Neuronal stem cell (in vitro differentiated cells): ENCODE results near the gene CD244.

ENCODE experiments used
- DNase-seq: peaks from one replicate; pipeline ENCODE4 v3.0.0-alpha.2; 2013; ENCODE audit warnings: low spot score
- H2AFZ ChIP-seq: one replicate; pipeline ENCODE4 v1.6.1; 2013; ENCODE audit warnings: mild to moderate bottlenecking, low read length, inconsistent platforms
- H2AK5ac ChIP-seq: 2 replicates; pipeline ENCODE4 v1.6.1; 2013; ENCODE audit warnings: low read depth, mild to moderate bottlenecking, inconsistent platforms, low read length, moderate library complexity, mixed read lengths
- H2BK120ac ChIP-seq: 2 replicates; pipeline ENCODE4 v1.6.1; 2013; ENCODE audit warnings: low read depth, mild to moderate bottlenecking, inconsistent platforms, low read length, moderate library complexity, mixed read lengths
- H2BK12ac ChIP-seq: one replicate; pipeline ENCODE4 v1.6.1; 2013; ENCODE audit warnings: low read length, inconsistent platforms
- H2BK15ac ChIP-seq: 2 replicates; pipeline ENCODE4 v1.6.1; 2013; ENCODE audit warnings: mild to moderate bottlenecking, low read length, inconsistent platforms, mixed read lengths
- H2BK5ac ChIP-seq: one replicate; pipeline ENCODE4 v1.6.1; 2013; ENCODE audit warnings: inconsistent platforms, mild to moderate bottlenecking, low read length, moderate library complexity
- H3K14ac ChIP-seq: one replicate; pipeline ENCODE4 v1.6.1; 2013; ENCODE audit warnings: low read length, inconsistent platforms
- H3K18ac ChIP-seq: 2 replicates; pipeline ENCODE4 v1.6.1; 2013; ENCODE audit warnings: low read length, inconsistent platforms
- H3K23ac ChIP-seq: 2 replicates; pipeline ENCODE4 v1.6.1; 2013; ENCODE audit warnings: low read depth, mild to moderate bottlenecking, mixed read lengths, low read length, inconsistent platforms; ENCODE audit not compliant: poor library complexity
- H3K27ac ChIP-seq: replicated peaks from 3 replicates; pipeline ENCODE4 v1.5.1; 2013; ENCODE audit warnings: low read length, inconsistent platforms
- H3K27me3 ChIP-seq, 3 experiments: 2 replicates each; pipeline ENCODE4 v1.6.1; 2013; ENCODE audit warnings: low read length in 3 of 3, mild to moderate bottlenecking in 2 of 3, inconsistent platforms in 1 of 3, low read depth in 1 of 3, mixed read lengths in 1 of 3, moderate library complexity in 1 of 3; ENCODE audit not compliant: control insufficient read depth in 3 of 3, insufficient read depth in 3 of 3
- H3K36me3 ChIP-seq, 2 donors: replicated peaks in 1 of 2; 2 replicates each; pipeline ENCODE4 v1.6.1; 2013; ENCODE audit warnings: low read length in 2 of 2; ENCODE audit not compliant: control insufficient read depth in 2 of 2, insufficient read depth in 2 of 2
- H3K4ac ChIP-seq: 2 replicates; pipeline ENCODE4 v1.6.1; 2013; ENCODE audit warnings: inconsistent platforms, mild to moderate bottlenecking, low read length, moderate library complexity
- H3K4me1 ChIP-seq, 2 donors: 1 replicate in 1 of 2; 2 replicates in 1 of 2; pipeline ENCODE4 v1.6.1; 2013; ENCODE audit warnings: low read length in 2 of 2, low read depth in 1 of 2; ENCODE audit not compliant: control insufficient read depth in 2 of 2, insufficient read depth in 1 of 2
- H3K4me2 ChIP-seq: one replicate; pipeline ENCODE4 v1.6.1; 2013; ENCODE audit warnings: mild to moderate bottlenecking, low read length, inconsistent platforms; ENCODE audit not compliant: insufficient read depth, poor library complexity, severe bottlenecking
- H3K4me3 ChIP-seq, 2 donors: 2 replicates each; pipeline ENCODE4 v1.5.1; 2013; ENCODE audit warnings: low read length in 2 of 2, mild to moderate bottlenecking in 2 of 2, inconsistent platforms in 1 of 2, moderate library complexity in 1 of 2
- H3K79me1 ChIP-seq: one replicate; pipeline ENCODE4 v1.6.1; 2013; ENCODE audit warnings: low read depth, mild to moderate bottlenecking, inconsistent platforms, low read length, moderate library complexity
- H3K9ac ChIP-seq: one replicate; pipeline ENCODE4 v1.6.1; 2013; ENCODE audit warnings: mild to moderate bottlenecking, low read depth, low read length, inconsistent platforms; ENCODE audit not compliant: poor library complexity
- H3K9me3 ChIP-seq, 2 donors: replicated peaks in 1 of 2; 2 replicates each; pipeline versions ENCODE3 to v1.6.1; 2013; ENCODE audit warnings: low read length in 2 of 2, mild to moderate bottlenecking in 2 of 2, inconsistent platforms in 1 of 2, low read depth in 1 of 2, mixed read lengths in 1 of 2, moderate library complexity in 1 of 2; ENCODE audit not compliant: control insufficient read depth in 2 of 2, insufficient read depth in 1 of 2
- H4K8ac ChIP-seq: one replicate; pipeline ENCODE4 v1.6.1; 2013; ENCODE audit warnings: low read depth, mild to moderate bottlenecking, inconsistent platforms, low read length, moderate library complexity
- H4K91ac ChIP-seq: one replicate; pipeline ENCODE4 v1.6.1; 2013; ENCODE audit warnings: low read length, low read depth, mild to moderate bottlenecking, inconsistent platforms; ENCODE audit not compliant: poor library complexity
- WGBS, 2 donors: extraction: QIAGEN DNeasy Blood & Tissue Kit; methylation state at CpG; one replicate each; pipeline ENCODE4 v1.1.7; 2013; ENCODE audit warnings: missing lambda C conversion rate in 2 of 2, mixed read lengths in 1 of 2; ENCODE audit not compliant: insufficient read length in 2 of 2, insufficient replicate concordance in 1 of 2; ENCODE audit errors: extremely low coverage in 2 of 2; 5-methylcytosine and 5-hydroxymethylcytosine counted together

CD244 gene

DNA sequence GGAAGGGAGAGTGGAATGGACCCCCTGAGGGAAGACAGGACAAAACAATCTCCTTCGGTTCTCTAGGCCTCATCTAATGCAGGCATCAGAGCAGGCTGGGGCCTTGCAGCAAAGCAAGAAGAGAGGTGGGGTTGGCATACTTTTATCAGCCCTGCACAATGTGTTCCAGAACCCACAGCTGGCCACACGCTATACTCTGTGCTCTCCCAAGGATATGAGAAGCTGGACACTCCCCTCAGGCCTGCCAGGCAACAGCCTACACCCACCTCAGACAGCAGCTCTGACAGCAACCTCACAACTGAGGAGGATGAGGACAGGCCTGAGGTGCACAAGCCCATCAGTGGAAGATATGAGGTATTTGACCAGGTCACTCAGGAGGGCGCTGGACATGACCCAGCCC lies 39.4 kb downstream of the CD244 start:
- no peaks in the 10 kb centered on the region for H3K79me1 ChIP-seq
- H3K18ac ChIP-seq: peak overlapping the region; percentile 25
- no peak overlapping the region for H2BK120ac ChIP-seq
- H2BK15ac ChIP-seq: no peak overlapping the region
- no peak overlapping the region for H3K14ac ChIP-seq
- H3K36me3 ChIP-seq: no peaks in the 10 kb centered on the region
- H3K23ac ChIP-seq: no peak overlapping the region
- no peak for DNase-seq
- H3K9me3 ChIP-seq: no peaks in the 10 kb centered on the region
- H3K27ac ChIP-seq: no peak overlapping the region
- H2AK5ac ChIP-seq: no peak overlapping the region
- no peak overlapping the region for H3K4ac ChIP-seq
- H3K9ac ChIP-seq: no peak overlapping the region
- H2BK5ac ChIP-seq: no peak overlapping the region
- no peaks in the 10 kb centered on the region for H3K27me3 ChIP-seq
- no peak overlapping the region for H2BK12ac ChIP-seq
- peak overlapping the region in 1 of 2 donors; percentile 0 for H3K4me3 ChIP-seq
- H4K91ac ChIP-seq: no peak overlapping the region
- no CpG with 5 or more reads among the region's 3 CpGs for whole genome bisulfite sequencing, 2 donors
- H2AFZ ChIP-seq: no peak overlapping the region
- peaks cover 0 to 3% of the 10 kb centered on the region in 2 donors for H3K4me1 ChIP-seq
- no peak overlapping the region for H4K8ac ChIP-seq
- H3K4me2 ChIP-seq: no peak overlapping the region

DNA sequence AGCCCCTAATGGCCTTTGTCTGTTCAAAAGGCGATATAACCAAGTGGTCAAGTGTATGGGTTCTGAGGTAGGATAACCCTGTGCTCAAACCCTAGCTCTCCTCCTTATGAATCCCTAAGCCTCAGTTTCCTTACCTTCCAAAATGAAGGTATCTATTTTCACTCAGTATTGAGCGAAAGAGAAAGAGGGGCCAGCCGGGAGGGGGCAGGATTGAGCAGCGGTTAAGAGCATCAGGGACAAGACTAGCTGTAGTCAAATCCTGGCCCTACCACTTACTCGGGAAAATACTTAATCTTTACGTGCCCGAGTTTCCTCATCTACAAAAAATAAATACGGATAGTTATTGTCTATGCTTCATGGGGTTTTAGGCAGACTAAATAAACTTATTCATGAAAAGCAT lies 41.1 kb downstream of the CD244 start:
- Histone ChIP-seq H3K36me3 (no peaks in the 10 kb centered on the region), H2AFZ (no peak overlapping the region), H3K4me2 (no peak overlapping the region), H2BK5ac (no peak overlapping the region), H3K18ac (no peak overlapping the region), H3K27ac (no peak overlapping the region), H2BK15ac (no peak overlapping the region), H2BK12ac (no peak overlapping the region), H3K4me1 (peaks cover 0 to 4% of the 10 kb centered on the region in 2 donors), H3K27me3 (no peaks in the 10 kb centered on the region), H3K9me3 (no peaks in the 10 kb centered on the region), H3K9ac (no peak overlapping the region), H3K23ac (no peak overlapping the region), H2AK5ac (no peak overlapping the region), H3K79me1 (no peaks in the 10 kb centered on the region), H4K8ac (no peak overlapping the region), H2BK120ac (no peak overlapping the region), H4K91ac (no peak overlapping the region), H3K4ac (no peak overlapping the region), H3K4me3 (no peak overlapping the region), H3K14ac (no peak overlapping the region)
- WGBS, 2 donors: no CpG with 5 or more reads among the region's 8 CpGs
- no peak for DNase-seq

DNA sequence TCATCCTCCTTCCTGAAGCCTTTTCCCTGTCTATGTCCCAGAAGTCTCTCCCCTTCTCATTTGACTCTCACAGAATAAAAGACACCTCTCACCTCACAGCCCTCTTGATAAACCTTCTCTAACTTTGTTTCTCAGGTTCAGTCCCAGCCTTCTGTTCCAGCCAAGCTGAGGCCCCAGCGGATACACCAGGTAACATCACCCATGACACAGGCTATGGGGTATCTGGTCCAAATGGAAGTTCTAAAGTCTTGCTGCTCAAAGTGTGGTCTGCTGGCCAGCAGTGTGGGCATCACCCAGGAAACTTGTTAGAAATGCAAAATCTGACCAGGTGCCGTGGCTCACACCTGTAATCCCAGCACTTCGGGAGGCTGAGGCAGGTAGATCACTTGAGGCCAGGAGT lies 43.5 kb downstream of the CD244 start:
- Histone ChIP-seq H3K4me2 (no peak overlapping the region), H3K27ac (no peak overlapping the region), H3K4me1 (peaks cover 0 to 4% of the 10 kb centered on the region in 2 donors), H3K9ac (no peak overlapping the region), H3K36me3 (no peaks in the 10 kb centered on the region), H3K9me3 (no peaks in the 10 kb centered on the region), H3K4me3 (no peak overlapping the region), H3K4ac (no peak overlapping the region), H2BK120ac (no peak overlapping the region), H3K27me3 (no peaks in the 10 kb centered on the region), H4K8ac (no peak overlapping the region), H3K23ac (no peak overlapping the region), H3K18ac (no peak overlapping the region), H2BK12ac (no peak overlapping the region), H2AK5ac (no peak overlapping the region), H3K79me1 (no peaks in the 10 kb centered on the region), H2BK5ac (no peak overlapping the region), H2AFZ (no peak overlapping the region), H2BK15ac (no peak overlapping the region), H4K91ac (no peak overlapping the region), H3K14ac (no peak overlapping the region)
- WGBS, 2 donors: no CpG with 5 or more reads among the region's 3 CpGs
- no peak for DNase-seq

DNA sequence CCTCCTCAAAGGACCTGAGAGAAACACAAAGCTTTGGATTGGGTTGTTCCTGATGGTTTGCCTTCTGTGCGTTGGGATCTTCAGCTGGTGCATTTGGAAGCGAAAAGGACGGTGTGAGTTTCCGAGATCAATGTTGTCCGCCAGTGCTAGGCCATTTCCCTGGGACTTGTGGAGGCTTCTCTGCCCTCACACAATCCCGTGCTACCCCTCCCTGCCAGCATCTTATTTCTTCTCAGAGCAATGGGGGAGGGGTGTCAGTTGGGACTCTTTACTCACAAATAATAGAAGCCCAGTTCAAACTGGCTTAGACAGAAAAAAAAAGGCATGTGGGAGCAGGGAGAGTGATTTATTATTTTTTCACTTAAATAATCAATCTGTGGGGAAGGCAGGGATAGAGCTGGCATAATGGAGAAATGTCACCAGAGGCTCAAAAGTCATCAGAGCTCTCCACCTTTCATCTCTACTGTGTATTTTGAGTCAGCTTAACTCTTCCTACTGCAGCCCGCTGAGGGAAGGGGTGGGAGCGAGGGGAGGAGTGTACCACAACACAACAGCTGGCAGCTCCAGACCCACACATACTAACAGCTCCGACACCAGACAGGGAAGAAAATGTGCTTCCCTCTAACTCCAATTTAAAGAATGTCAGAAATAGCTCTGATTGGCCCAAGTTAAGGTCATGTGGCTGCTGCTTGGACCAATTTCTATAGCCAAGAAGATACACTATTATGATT lies 44.3 kb downstream of the CD244 start:
- no CpG with 5 or more reads among the region's 9 CpGs for WGBS, 2 donors

More for the DNA sequence above, 44.3 kb downstream of the CD244 start:
- no peak overlapping the region for H3K23ac ChIP-seq
- H3K36me3 ChIP-seq: no peaks in the 10 kb centered on the region
- H3K4ac ChIP-seq: no peak overlapping the region
- DNase-seq: no peak
- H3K4me1 ChIP-seq: peaks cover 0 to 4% of the 10 kb centered on the region in 2 donors
- H2BK120ac ChIP-seq: no peak overlapping the region
- no peak overlapping the region for H3K14ac ChIP-seq
- H3K27me3 ChIP-seq: no peaks in the 10 kb centered on the region
- no peak overlapping the region for H4K91ac ChIP-seq
- no peak overlapping the region for H3K4me3 ChIP-seq
- H3K79me1 ChIP-seq: no peaks in the 10 kb centered on the region
- no peak overlapping the region for H3K4me2 ChIP-seq
- peak overlapping the region; percentile 28 for H3K18ac ChIP-seq
- no peaks in the 10 kb centered on the region for H3K9me3 ChIP-seq
- peak overlapping the region; percentile 27 for H2AFZ ChIP-seq
- H2BK15ac ChIP-seq: no peak overlapping the region
- H3K9ac ChIP-seq: no peak overlapping the region
- no peak overlapping the region for H2BK12ac ChIP-seq
- no peak overlapping the region for H2BK5ac ChIP-seq
- no peak overlapping the region for H2AK5ac ChIP-seq
- H3K27ac ChIP-seq: no peak overlapping the region
- H4K8ac ChIP-seq: no peak overlapping the region
